Measurements from ENCODE around the gene ARHGAP42. TPM values are rescaled to one million over a fixed set of nuclear protein-coding genes. Genes with fewer than 3 reads are reported as not detected.

Gene ARHGAP42
- total RNA-seq, 2 experiments from 2014 or later: 0.50 to 0.92 TPM

GRCh38 chr11:100817620-100818019 lies 130.5 kb downstream of the ARHGAP42 start:
- H3K27ac Mint-ChIP-seq: no peak overlapping the region
- no peaks in the 10 kb centered on the region for H3K27me3 Mint-ChIP-seq (ENCODE audit: low read depth)
- no peak for DNase-seq
- CTCF ChIA-PET: no interaction called here
- no peaks in the 10 kb centered on the region for H3K4me1 Mint-ChIP-seq (ENCODE audit: low read depth)
- no peak overlapping the region for H3K4me3 Mint-ChIP-seq
- ATAC-seq: no peak
- H3K9me3 Mint-ChIP-seq (ENCODE audit: insufficient read depth): no peaks in the 10 kb centered on the region
- POLR2A ChIA-PET: no interaction called here
- H3K36me3 Mint-ChIP-seq (ENCODE audit: low read depth): no peaks in the 10 kb centered on the region

- ChIA-PET POLR2A (interaction anchor here (0.6 kb wide), 1 partner anchor 188 kb away, joined by 6 read pairs; no protein-coding TSS in a partner anchor), CTCF (no interaction called here)
- no peak overlapping the region for H3K27ac Mint-ChIP-seq
- DNase-seq (no peak), ATAC-seq (no peak)
- H3K4me1 Mint-ChIP-seq (ENCODE audit: low read depth): no peaks in the 10 kb centered on the region
- no peaks in the 10 kb centered on the region for H3K27me3 Mint-ChIP-seq (ENCODE audit: low read depth)
- H3K9me3 Mint-ChIP-seq (ENCODE audit: insufficient read depth): no peaks in the 10 kb centered on the region
- H3K4me3 Mint-ChIP-seq: no peak overlapping the region
- no peaks in the 10 kb centered on the region for H3K36me3 Mint-ChIP-seq (ENCODE audit: low read depth)
These were observed 133.5 kb downstream of the ARHGAP42 start for GRCh38 chr11:100820621-100821020.

- Mint-ChIP-seq H3K36me3 (ENCODE audit: low read depth) (no peaks in the 10 kb centered on the region), H3K27ac (no peak overlapping the region), H3K4me3 (no peak overlapping the region), H3K9me3 (ENCODE audit: insufficient read depth) (no peaks in the 10 kb centered on the region), H3K4me1 (ENCODE audit: low read depth) (no peaks in the 10 kb centered on the region), H3K27me3 (ENCODE audit: low read depth) (no peaks in the 10 kb centered on the region)
- DNase-seq (no peak), ATAC-seq (no peak)
- POLR2A ChIA-PET: no interaction called here
- CTCF ChIA-PET: no interaction called here
These were observed 134.1 kb downstream of the ARHGAP42 start for GRCh38 chr11:100821198-100821597.

- Mint-ChIP-seq H3K4me1 (ENCODE audit: low read depth) (no peaks in the 10 kb centered on the region), H3K27me3 (ENCODE audit: low read depth) (no peaks in the 10 kb centered on the region), H3K9me3 (ENCODE audit: insufficient read depth) (no peaks in the 10 kb centered on the region), H3K27ac (no peak overlapping the region), H3K36me3 (ENCODE audit: low read depth) (no peaks in the 10 kb centered on the region), H3K4me3 (no peak overlapping the region)
- ATAC-seq (no peak), DNase-seq (no peak)
- ChIA-PET POLR2A (no interaction called here), CTCF (no interaction called here)
These were observed 136.3 kb downstream of the ARHGAP42 start for GRCh38 chr11:100823360-100823759.

GRCh38 chr11:100824041-100824809 lies 137.1 kb downstream of the ARHGAP42 start:
- H3K27ac Mint-ChIP-seq: no peak overlapping the region
- POLR2A ChIA-PET: no interaction called here
- no peak for DNase-seq
- H3K27me3 Mint-ChIP-seq (ENCODE audit: low read depth): no peaks in the 10 kb centered on the region
- no peaks in the 10 kb centered on the region for H3K9me3 Mint-ChIP-seq (ENCODE audit: insufficient read depth)
- ATAC-seq: no peak
- no peak overlapping the region for H3K4me3 Mint-ChIP-seq
- CTCF ChIA-PET: no interaction called here
- H3K4me1 Mint-ChIP-seq (ENCODE audit: low read depth): no peaks in the 10 kb centered on the region
- H3K36me3 Mint-ChIP-seq (ENCODE audit: low read depth): no peaks in the 10 kb centered on the region

- no peaks in the 10 kb centered on the region for H3K27me3 Mint-ChIP-seq (ENCODE audit: low read depth)
- CTCF ChIA-PET: no interaction called here
- no peak overlapping the region for H3K27ac Mint-ChIP-seq
- no peak overlapping the region for H3K4me3 Mint-ChIP-seq
- DNase-seq: no peak
- no peaks in the 10 kb centered on the region for H3K36me3 Mint-ChIP-seq (ENCODE audit: low read depth)
- POLR2A ChIA-PET: no interaction called here
- H3K4me1 Mint-ChIP-seq (ENCODE audit: low read depth): no peaks in the 10 kb centered on the region
- ATAC-seq: no peak
- H3K9me3 Mint-ChIP-seq (ENCODE audit: insufficient read depth): no peaks in the 10 kb centered on the region
These were observed 138.5 kb downstream of the ARHGAP42 start for GRCh38 chr11:100825626-100826025.

- no peaks in the 10 kb centered on the region for H3K4me1 Mint-ChIP-seq (ENCODE audit: low read depth)
- H3K9me3 Mint-ChIP-seq (ENCODE audit: insufficient read depth): no peaks in the 10 kb centered on the region
- H3K27ac Mint-ChIP-seq: no peak overlapping the region
- H3K36me3 Mint-ChIP-seq (ENCODE audit: low read depth): no peaks in the 10 kb centered on the region
- ChIA-PET POLR2A (no interaction called here), CTCF (no interaction called here)
- no peaks in the 10 kb centered on the region for H3K27me3 Mint-ChIP-seq (ENCODE audit: low read depth)
- no peak for ATAC-seq
- H3K4me3 Mint-ChIP-seq: no peak overlapping the region
- DNase-seq: no peak
These were observed 141.0 kb downstream of the ARHGAP42 start for GRCh38 chr11:100827934-100828661.

- Mint-ChIP-seq H3K27ac (no peak overlapping the region), H3K27me3 (ENCODE audit: low read depth) (no peaks in the 10 kb centered on the region), H3K9me3 (ENCODE audit: insufficient read depth) (no peaks in the 10 kb centered on the region), H3K4me3 (no peak overlapping the region), H3K4me1 (ENCODE audit: low read depth) (no peaks in the 10 kb centered on the region), H3K36me3 (ENCODE audit: low read depth) (no peaks in the 10 kb centered on the region)
- POLR2A ChIA-PET: no interaction called here
- CTCF ChIA-PET: no interaction called here
- DNase-seq: no peak
- ATAC-seq: no peak
These were observed 143.2 kb downstream of the ARHGAP42 start for GRCh38 chr11:100830274-100830673.

GRCh38 chr11:100830978-100831732 lies 144.1 kb downstream of the ARHGAP42 start:
- ChIA-PET POLR2A (no interaction called here), CTCF (no interaction called here)
- H3K36me3 Mint-ChIP-seq (ENCODE audit: low read depth): no peaks in the 10 kb centered on the region
- DNase-seq (no peak), ATAC-seq (no peak)
- no peak overlapping the region for H3K27ac Mint-ChIP-seq
- no peak overlapping the region for H3K4me3 Mint-ChIP-seq
- no peaks in the 10 kb centered on the region for H3K4me1 Mint-ChIP-seq (ENCODE audit: low read depth)
- no peaks in the 10 kb centered on the region for H3K9me3 Mint-ChIP-seq (ENCODE audit: insufficient read depth)
- H3K27me3 Mint-ChIP-seq (ENCODE audit: low read depth): no peaks in the 10 kb centered on the region

GRCh38 chr11:100831929-100832494 lies 144.9 kb downstream of the ARHGAP42 start:
- Mint-ChIP-seq H3K27me3 (ENCODE audit: low read depth) (no peaks in the 10 kb centered on the region), H3K4me3 (no peak overlapping the region), H3K36me3 (ENCODE audit: low read depth) (no peaks in the 10 kb centered on the region), H3K4me1 (ENCODE audit: low read depth) (no peaks in the 10 kb centered on the region), H3K9me3 (ENCODE audit: insufficient read depth) (no peaks in the 10 kb centered on the region), H3K27ac (no peak overlapping the region)
- DNase-seq (no peak), ATAC-seq (no peak)
- CTCF ChIA-PET: no interaction called here
- POLR2A ChIA-PET: no interaction called here

GRCh38 chr11:100832829-100833228 lies 145.7 kb downstream of the ARHGAP42 start:
- DNase-seq (no peak), ATAC-seq (no peak)
- ChIA-PET POLR2A (no interaction called here), CTCF (no interaction called here)
- Mint-ChIP-seq H3K27ac (no peak overlapping the region), H3K27me3 (ENCODE audit: low read depth) (no peaks in the 10 kb centered on the region), H3K4me1 (ENCODE audit: low read depth) (no peaks in the 10 kb centered on the region), H3K4me3 (no peak overlapping the region), H3K9me3 (ENCODE audit: insufficient read depth) (no peaks in the 10 kb centered on the region), H3K36me3 (ENCODE audit: low read depth) (no peaks in the 10 kb centered on the region)

GRCh38 chr11:100833276-100833675 lies 146.2 kb downstream of the ARHGAP42 start:
- DNase-seq (no peak), ATAC-seq (no peak)
- ChIA-PET POLR2A (no interaction called here), CTCF (no interaction called here)
- H3K36me3 Mint-ChIP-seq (ENCODE audit: low read depth): no peaks in the 10 kb centered on the region
- no peak overlapping the region for H3K27ac Mint-ChIP-seq
- H3K4me1 Mint-ChIP-seq (ENCODE audit: low read depth): no peaks in the 10 kb centered on the region
- H3K27me3 Mint-ChIP-seq (ENCODE audit: low read depth): no peaks in the 10 kb centered on the region
- no peaks in the 10 kb centered on the region for H3K9me3 Mint-ChIP-seq (ENCODE audit: insufficient read depth)
- H3K4me3 Mint-ChIP-seq: no peak overlapping the region

Data from activated CD8-positive, alpha-beta T cell treated with anti-CD3 and anti-CD28 coated beads, Interleukin-2, amount 10 ng/mL, durations not matched to agents 7 days and 5 days (primary cell).